T-cell (primary cell): ENCODE measurements around the gene ACKR3. TPM values are rescaled to one million over a fixed set of nuclear protein-coding genes. Genes with fewer than 3 reads are reported as not detected.

ENCODE experiments used
- ATAC-seq, 4 experiments: fragments of 200-7000 bp in 3 of 4; fragments of 150-1000 bp in 1 of 4; cut with Tn5 transposase; replicated peaks in 1 of 4; 1 replicate in 3 of 4; 2 replicates in 1 of 4; pipeline ENCODE4 v1.10.0; 2021; ENCODE audit warnings: moderate library complexity in 3 of 4, mild to moderate bottlenecking in 2 of 4, moderate number of reproducible peaks in 1 of 4
- CTCF ChIA-PET, 2 donors: fragments of 300-600 bp; sonication (Branson Sonifier 250); formaldehyde crosslinking; loops; one replicate each; lab custom pipeline; 2022; ENCODE audit warnings: antibody characterized with exemption in 2 of 2; lab: Charles Lee
- POLR2A ChIA-PET, 2 donors: fragments of 300-600 bp; sonication (Branson Sonifier 250); formaldehyde crosslinking; loops; one replicate each; lab custom pipeline; 2022; ENCODE audit warnings: antibody characterized with exemption in 2 of 2; lab: Charles Lee
- DNase-seq, 35 experiments: peaks; one replicate each; pipeline versions ENCODE4 v3.0.0 to v3.0.0-alpha.2; 2013 to 2023
- H3K27ac ChIP-seq: one replicate; pipeline ENCODE4 v1.5.1; 2013; ENCODE audit warnings: low read length
- H3K27me3 ChIP-seq, 2 experiments: replicated peaks in 1 of 2; 1 replicate in 1 of 2; 2 replicates in 1 of 2; pipeline versions ENCODE4 v1.6.1 to v1.7.0; 2013; ENCODE audit warnings: low read length in 1 of 2, mixed read lengths in 1 of 2; ENCODE audit not compliant: control insufficient read depth in 2 of 2, insufficient read depth in 2 of 2; ENCODE audit errors: extremely low read depth in 1 of 2
- H3K36me3 ChIP-seq, 2 donors: 1 replicate in 1 of 2; 2 replicates in 1 of 2; pipeline versions ENCODE4 v1.6.1 to v1.7.0; 2013; ENCODE audit warnings: low read length in 1 of 2; ENCODE audit not compliant: control insufficient read depth in 2 of 2, insufficient read depth in 1 of 2; ENCODE audit errors: extremely low read depth in 1 of 2
- H3K4me1 ChIP-seq, 2 experiments: 1 replicate in 1 of 2; 2 replicates in 1 of 2; pipeline versions ENCODE4 v1.6.1 to v1.7.0; 2013; ENCODE audit warnings: low read length in 2 of 2, mixed read lengths in 1 of 2; ENCODE audit not compliant: insufficient read depth in 2 of 2, control insufficient read depth in 1 of 2; ENCODE audit errors: extremely low read depth in 1 of 2
- H3K4me3 ChIP-seq, 2 donors: 1 replicate in 1 of 2; 2 replicates in 1 of 2; pipeline versions ENCODE4 v1.5.1 to v1.7.0; 2013; ENCODE audit warnings: mild to moderate bottlenecking in 2 of 2, low read length in 1 of 2, moderate library complexity in 1 of 2; ENCODE audit not compliant: control insufficient read depth in 1 of 2; ENCODE audit errors: extremely low read depth in 1 of 2
- H3K9me3 ChIP-seq: 2 replicates; pipeline ENCODE4 v1.7.0; 2013
- H3K27ac Mint-ChIP-seq, 2 donors: one replicate each; pipeline ENCODE4 v1.8.0; 2020 to 2021; ENCODE audit warnings: mild to moderate bottlenecking in 2 of 2, mixed read lengths in 2 of 2
- H3K27me3 Mint-ChIP-seq, 2 donors: one replicate each; pipeline ENCODE4 v1.8.0; 2021 to 2022; ENCODE audit warnings: mixed read lengths in 2 of 2
- H3K36me3 Mint-ChIP-seq: one replicate; pipeline ENCODE4 v1.8.0; 2021; ENCODE audit warnings: mixed read lengths
- H3K4me1 Mint-ChIP-seq, 3 donors: one replicate each; pipeline ENCODE4 v1.8.0; 2020 to 2022; ENCODE audit warnings: mixed read lengths in 3 of 3, mild to moderate bottlenecking in 1 of 3
- H3K4me3 Mint-ChIP-seq, 3 donors: one replicate each; pipeline ENCODE4 v1.8.0; 2020 to 2022; ENCODE audit warnings: mild to moderate bottlenecking in 3 of 3, mixed read lengths in 3 of 3, moderate library complexity in 3 of 3
- H3K9me3 Mint-ChIP-seq, 3 donors: one replicate each; pipeline ENCODE4 v1.8.0; 2020 to 2022; ENCODE audit warnings: mixed read lengths in 3 of 3
- WGBS: methylation state at CpG from one replicate; pipeline ENCODE4 v1.1.5; 2013; ENCODE audit warnings: missing lambda C conversion rate; ENCODE audit not compliant: insufficient coverage; 5-methylcytosine and 5-hydroxymethylcytosine counted together
- total RNA-seq, 35 experiments: library from RNA in 6 of 35; stranded (reverse) in 6 of 35; fragments of 120-200 nt in 1 of 35; gene quantifications; one replicate each; pipeline versions ENCODE4 v1.2.1 to v1.2.4 and lab custom pipeline; 2013 to 2026

Gene ACKR3
- total RNA-seq, 5 donors from 2014 or later (not counting 1 experiment from before 2014, with no cell fraction given), result 3.3 to 6.9 (median 4.5) TPM

DNA sequence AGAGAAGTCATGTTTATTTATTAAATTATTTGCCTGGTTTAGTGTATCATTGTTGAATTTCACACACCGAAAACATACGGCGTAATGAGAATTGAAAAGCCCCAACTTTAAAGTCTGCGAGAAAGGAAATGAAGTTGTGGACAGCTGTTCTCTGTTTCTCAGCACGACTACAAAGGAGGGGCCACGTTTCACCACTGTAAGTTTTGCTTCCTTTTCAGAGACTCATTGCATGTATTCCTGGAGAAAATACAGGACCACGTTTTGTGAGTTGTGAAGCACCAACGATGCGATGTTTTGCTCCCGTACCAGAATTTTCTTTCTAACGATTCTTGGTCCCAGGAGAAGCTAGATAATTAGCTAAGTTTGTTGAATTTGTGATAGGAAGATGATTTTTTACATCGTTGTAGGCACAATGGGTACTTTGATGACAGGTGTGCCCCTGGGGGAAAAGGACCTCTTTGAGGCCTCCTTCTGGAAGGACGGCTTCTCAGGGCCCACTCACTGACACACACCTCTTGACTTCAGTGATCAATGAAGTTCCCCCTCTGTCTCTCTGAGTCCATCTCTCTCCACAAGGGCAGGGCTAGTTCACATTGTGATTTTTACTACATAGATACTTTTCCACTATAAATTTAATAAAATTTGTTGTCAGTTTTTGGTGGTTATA is 23.7 kb upstream of the ACKR3 start:
- ATAC-seq (peak; percentile 48 to 71 (median 58)), DNase-seq (peak in 12 of 35 experiments; percentile 14 to 67 (median 22))
- H3K27me3 ChIP-seq, result no peaks in the 10 kb centered on the region
- H3K9me3 Mint-ChIP-seq, result peaks cover 0 to 3% (median 0%) of the 10 kb centered on the region in 3 donors
- H3K4me3 Mint-ChIP-seq, result peak overlapping the region; percentile 66 to 76 (median 74)
- no peaks in the 10 kb centered on the region for H3K27me3 Mint-ChIP-seq
- peaks cover 33% of the 10 kb centered on the region for H3K36me3 Mint-ChIP-seq
- no peaks in the 10 kb centered on the region for H3K9me3 ChIP-seq
- WGBS, result 1% methylated on average over 8 of the region's 13 CpGs
- H3K4me1 ChIP-seq, result peaks cover 46 to 66% of the 10 kb centered on the region in 2 experiments
- ChIA-PET POLR2A (interaction anchor here in 1 of 2 donors (0.7 kb wide), 1 partner anchor 34 kb away, joined by 4 read pairs; no protein-coding TSS in a partner anchor), CTCF (interaction anchor here in 1 of 2 donors (0.6 to 1.4 kb wide), 2 partner anchors 33 to 1469 kb away, joined by 3 to 6 read pairs; no protein-coding TSS in a partner anchor)
- peaks cover 5 to 23% of the 10 kb centered on the region in 2 donors for H3K36me3 ChIP-seq
- peak overlapping the region; percentile 84 for H3K27ac ChIP-seq
- peak overlapping the region in 1 of 2 donors; percentile 27 for H3K4me3 ChIP-seq
- H3K27ac Mint-ChIP-seq, result peak overlapping the region; percentile 92 to 93
- H3K4me1 Mint-ChIP-seq, result peaks cover 95 to 96% (median 95%) of the 10 kb centered on the region in 3 donors

DNA sequence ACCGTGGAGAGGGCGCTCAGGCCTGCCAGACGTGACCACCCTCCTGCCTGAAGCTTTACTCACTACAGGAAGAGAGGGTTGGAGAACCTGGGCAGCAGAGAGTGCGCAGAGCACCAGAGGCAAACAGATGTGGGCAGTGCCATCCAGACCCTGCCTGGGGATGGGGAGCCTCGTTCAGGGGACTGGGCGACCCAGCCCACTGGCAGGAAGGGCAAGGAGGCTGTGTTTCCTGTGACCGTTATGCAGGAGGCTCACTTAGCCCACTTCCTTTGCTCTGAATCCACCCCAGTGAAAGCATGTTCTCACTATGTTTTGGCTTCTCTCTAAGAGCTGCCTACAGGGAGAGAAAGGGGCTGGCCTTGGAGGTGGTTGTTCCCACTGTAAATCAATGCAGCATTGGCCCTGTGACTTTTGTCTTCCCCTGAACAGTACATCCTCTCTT is 23.0 kb upstream of the ACKR3 start:
- Mint-ChIP-seq H3K9me3 (peaks cover 0 to 3% (median 0%) of the 10 kb centered on the region in 3 donors), H3K27me3 (no peaks in the 10 kb centered on the region), H3K4me1 (peaks cover 93 to 95% (median 95%) of the 10 kb centered on the region in 3 donors), H3K27ac (peak overlapping the region; percentile 92 to 93), H3K36me3 (peaks cover 27% of the 10 kb centered on the region), H3K4me3 (peak overlapping the region; percentile 66 to 76 (median 74))
- Histone ChIP-seq H3K27me3 (no peaks in the 10 kb centered on the region), H3K27ac (peak overlapping the region; percentile 84), H3K4me3 (peak overlapping the region in 1 of 2 donors; percentile 27), H3K4me1 (peaks cover 46 to 70% of the 10 kb centered on the region in 2 experiments), H3K36me3 (peaks cover 5 to 18% of the 10 kb centered on the region in 2 donors), H3K9me3 (no peaks in the 10 kb centered on the region)
- peak in 23 of 35 experiments; percentile 5 to 60 (median 25) for DNase-seq
- ChIA-PET POLR2A (no interaction called here), CTCF (interaction anchor here in 1 of 2 donors (0.9 to 1.4 kb wide), 4 partner anchors 23 to 538 kb away, joined by 3 to 7 read pairs (median 4); partner anchors contain the start of gene ACKR3)
- WGBS, result 0% methylated on average over 2 of the region's 7 CpGs
- peak; percentile 78 to 87 (median 84) for ATAC-seq

DNA sequence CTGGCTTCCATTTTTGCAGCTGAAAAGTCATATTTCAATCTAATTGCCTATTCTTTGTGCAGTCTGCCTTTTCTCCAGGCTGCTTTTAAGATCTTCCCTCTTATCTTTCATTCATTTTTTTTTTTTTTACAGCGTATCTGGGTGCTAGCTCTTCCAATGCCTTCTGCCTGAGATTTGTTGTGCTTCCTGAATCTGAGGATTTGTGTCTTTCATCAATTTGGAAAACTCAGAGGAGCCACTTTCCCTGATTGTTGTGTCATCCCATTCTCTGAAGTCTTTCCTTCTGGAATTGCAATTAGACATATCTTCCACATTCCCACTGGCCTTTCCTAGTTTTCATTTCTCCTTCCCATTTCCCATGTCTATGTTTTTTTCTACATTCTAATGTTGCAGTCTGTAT is 21.9 kb upstream of the ACKR3 start:
- Mint-ChIP-seq H3K27ac (peak overlapping the region; percentile 92 to 93), H3K9me3 (no peaks in the 10 kb centered on the region), H3K27me3 (no peaks in the 10 kb centered on the region), H3K4me3 (peak overlapping the region in 2 of 3 donors; percentile 18 to 74), H3K4me1 (peaks cover 92 to 97% (median 95%) of the 10 kb centered on the region in 3 donors), H3K36me3 (peaks cover 19% of the 10 kb centered on the region)
- Histone ChIP-seq H3K4me1 (peaks cover 44 to 77% of the 10 kb centered on the region in 2 experiments), H3K27me3 (no peaks in the 10 kb centered on the region), H3K9me3 (no peaks in the 10 kb centered on the region), H3K36me3 (peaks cover 0 to 8% of the 10 kb centered on the region in 2 donors), H3K4me3 (no peak overlapping the region), H3K27ac (peak overlapping the region; percentile 84)
- DNase-seq, result no peak
- no peak for ATAC-seq
- ChIA-PET CTCF (interaction anchor here (0.7 to 1.5 kb wide), 3 partner anchors 22 to 35 kb away, joined by 3 to 7 read pairs (median 4); partner anchors contain the start of gene ACKR3 (in 2 of the 2)), POLR2A (interaction anchor here in 1 of 2 donors (0.5 to 0.7 kb wide), 2 partner anchors 21 kb away, joined by 3 to 5 read pairs; no protein-coding TSS in a partner anchor)
- no CpG with 5 or more reads among the region's 1 CpG for WGBS

DNA sequence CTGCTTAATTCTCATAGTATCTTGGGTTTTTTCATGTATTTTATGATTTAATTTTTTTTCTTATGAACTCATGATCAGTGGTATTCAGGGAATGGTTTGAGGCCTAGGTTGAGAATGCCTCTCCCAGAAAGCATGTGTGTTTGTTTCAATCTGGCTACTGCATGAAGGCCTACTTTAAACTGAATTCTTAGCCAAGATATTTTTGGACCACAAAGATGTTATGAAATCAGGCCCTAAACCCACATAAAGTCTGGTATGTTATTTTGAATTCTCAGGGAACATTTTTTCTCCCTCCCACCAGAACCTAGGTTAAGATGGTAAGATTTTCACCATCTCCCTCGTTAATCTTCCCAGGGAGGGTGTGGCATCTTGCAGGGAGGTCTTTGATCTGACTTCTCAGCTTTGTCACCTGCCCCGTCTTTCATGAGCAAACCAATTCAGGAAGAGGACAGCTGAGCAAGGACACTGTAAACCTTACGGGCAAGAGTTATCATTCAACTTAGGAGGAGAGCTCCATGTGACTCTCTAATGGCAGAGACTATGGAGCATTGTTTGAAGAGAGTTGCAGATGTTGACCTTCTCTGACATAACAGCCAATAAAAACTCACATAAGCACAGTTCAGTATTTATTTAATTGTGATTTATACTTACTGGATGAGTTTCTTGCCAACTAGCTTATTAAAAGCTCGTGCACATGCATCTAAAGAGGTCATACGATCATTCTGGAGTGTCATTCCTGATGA is 21.3 kb upstream of the ACKR3 start:
- H3K4me1 ChIP-seq, result peaks cover 44 to 82% of the 10 kb centered on the region in 2 experiments
- peaks cover under 1 to 5% of the 10 kb centered on the region in 2 donors for H3K36me3 ChIP-seq
- peak overlapping the region in 1 of 3 donors; percentile 74 for H3K4me3 Mint-ChIP-seq
- DNase-seq, result peak in 1 of 35 experiments; percentile 31
- no peak overlapping the region for H3K4me3 ChIP-seq
- peak overlapping the region; percentile 92 to 93 for H3K27ac Mint-ChIP-seq
- ChIA-PET CTCF (interaction anchor here (0.5 to 1.5 kb wide), 5 partner anchors 12 to 36 kb away, joined by 3 to 7 read pairs (median 3); partner anchors contain the start of gene ACKR3 (in 1 of the 2)), POLR2A (interaction anchor here in 1 of 2 donors (0.5 kb wide), 1 partner anchor 21 kb away, joined by 3 read pairs; no protein-coding TSS in a partner anchor)
- ATAC-seq, result no peak
- H3K27me3 ChIP-seq, result no peaks in the 10 kb centered on the region
- no peaks in the 10 kb centered on the region for H3K27me3 Mint-ChIP-seq
- H3K9me3 ChIP-seq, result no peaks in the 10 kb centered on the region
- H3K27ac ChIP-seq, result peak overlapping the region; percentile 84
- H3K4me1 Mint-ChIP-seq, result peaks cover 91 to 95% (median 95%) of the 10 kb centered on the region in 3 donors
- peaks cover 14% of the 10 kb centered on the region for H3K36me3 Mint-ChIP-seq
- WGBS, result 73% methylated on average over 4 of the region's 5 CpGs
- no peaks in the 10 kb centered on the region for H3K9me3 Mint-ChIP-seq

DNA sequence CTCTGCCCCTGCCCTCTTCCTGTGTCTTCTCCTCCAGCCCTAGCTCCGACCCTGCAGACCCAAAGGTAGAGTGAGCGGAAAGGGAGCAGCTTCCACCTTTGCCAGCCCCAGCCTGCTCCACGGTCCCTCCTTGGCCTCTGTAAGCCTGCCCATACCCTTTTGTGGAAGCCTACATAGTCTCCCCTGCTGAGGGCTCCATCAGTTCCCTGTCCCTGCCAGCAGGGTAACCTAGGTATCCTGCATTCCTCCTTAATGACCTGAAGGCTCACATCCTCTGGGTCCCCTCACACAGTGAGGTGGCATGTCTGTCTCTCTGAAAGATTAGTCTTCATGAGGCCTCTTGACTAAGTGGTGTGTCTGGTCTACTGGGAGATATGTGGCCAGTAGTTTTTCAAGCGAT is 20.5 kb upstream of the ACKR3 start:
- DNase-seq, result no peak
- H3K36me3 Mint-ChIP-seq, result peaks cover 18% of the 10 kb centered on the region
- CTCF ChIA-PET, result interaction anchor here (0.6 to 1.5 kb wide), 4 partner anchors 12 to 36 kb away, joined by 3 to 7 read pairs (median 4); partner anchors contain the start of gene ACKR3 (in 1 of the 2)
- H3K36me3 ChIP-seq, result peaks cover 5 to 6% of the 10 kb centered on the region in 2 donors
- no peaks in the 10 kb centered on the region for H3K27me3 Mint-ChIP-seq
- POLR2A ChIA-PET, result no interaction called here
- peaks cover 93 to 98% (median 96%) of the 10 kb centered on the region in 3 donors for H3K4me1 Mint-ChIP-seq
- H3K9me3 Mint-ChIP-seq, result peaks cover 0 to 5% (median 0%) of the 10 kb centered on the region in 3 donors
- no peak overlapping the region for H3K4me3 ChIP-seq
- no peak for ATAC-seq
- H3K27ac ChIP-seq, result peak overlapping the region; percentile 84
- peak overlapping the region; percentile 92 to 93 for H3K27ac Mint-ChIP-seq
- peak overlapping the region in 1 of 3 donors; percentile 74 for H3K4me3 Mint-ChIP-seq
- peaks cover 44 to 87% of the 10 kb centered on the region in 2 experiments for H3K4me1 ChIP-seq
- no peaks in the 10 kb centered on the region for H3K27me3 ChIP-seq
- H3K9me3 ChIP-seq, result no peaks in the 10 kb centered on the region
- 100% methylated on average over 3 of the region's 4 CpGs for WGBS
